GM18520 (cell line): ENCODE results near the gene MNAT1.
"Not testable (repeated sequence)": the region's sequence is repeated elsewhere in the genome, so short reads cannot be mapped to it uniquely, and the experiment has no call there.

ENCODE experiments used
- ATAC-seq: cut with Tn5 transposase; IDR thresholded peaks from one replicate; pipeline ENCODE4 v1.9.1; 2021; ENCODE audit not compliant: unreplicated experiment

Gene MNAT1

GRCh38 chr14:60867503-60868172, 133.1 kb downstream of the MNAT1 start:
- no peak for ATAC-seq

GRCh38 chr14:60878121-60878520, 143.6 kb downstream of the MNAT1 start:
- no peak for ATAC-seq

- no peak for ATAC-seq
These were observed 144.0 kb downstream of the MNAT1 start for GRCh38 chr14:60878536-60878935.

- ATAC-seq: no peak
These were observed 147.7 kb downstream of the MNAT1 start for GRCh38 chr14:60882219-60882618.

GRCh38 chr14:60884134-60884533, 149.6 kb downstream of the MNAT1 start:
- ATAC-seq: no peak

GRCh38 chr14:60890636-60891035, 156.1 kb downstream of the MNAT1 start:
- not testable (repeated sequence) for ATAC-seq

- ATAC-seq: no peak
These were observed 159.3 kb downstream of the MNAT1 start for GRCh38 chr14:60893911-60894310.

- ATAC-seq: no peak
These were observed 169.8 kb downstream of the MNAT1 start for GRCh38 chr14:60904381-60904780.

- ATAC-seq: no peak
These were observed 171.4 kb downstream of the MNAT1 start for GRCh38 chr14:60905923-60906322.

- no peak for ATAC-seq
These were observed 181.2 kb downstream of the MNAT1 start for GRCh38 chr14:60915781-60916180.

GRCh38 chr14:60922050-60922449, 187.5 kb downstream of the MNAT1 start:
- ATAC-seq: no peak

GRCh38 chr14:60925286-60925685, 190.7 kb downstream of the MNAT1 start:
- no peak for ATAC-seq

GRCh38 chr14:60926002-60926401, 191.4 kb downstream of the MNAT1 start:
- ATAC-seq: peak; percentile 97

- ATAC-seq: no peak
These were observed 196.7 kb downstream of the MNAT1 start for GRCh38 chr14:60931218-60931617.

- no peak for ATAC-seq
These were observed 199.5 kb downstream of the MNAT1 start for GRCh38 chr14:60933920-60934655.

GRCh38 chr14:60935319-60935718, 200.8 kb downstream of the MNAT1 start:
- ATAC-seq: no peak

- no peak for ATAC-seq
These were observed 209.1 kb downstream of the MNAT1 start for GRCh38 chr14:60943637-60944032.

GRCh38 chr14:60944204-60944603, 209.6 kb downstream of the MNAT1 start:
- ATAC-seq: no peak

- ATAC-seq: no peak
These were observed 211.4 kb downstream of the MNAT1 start for GRCh38 chr14:60945984-60946383.

GRCh38 chr14:60946773-60947172, 212.2 kb downstream of the MNAT1 start:
- ATAC-seq: no peak

GRCh38 chr14:60951776-60952435, 217.3 kb downstream of the MNAT1 start:
- no peak for ATAC-seq

- ATAC-seq: no peak
These were observed 221.6 kb downstream of the MNAT1 start for GRCh38 chr14:60956202-60956601.
